GM18868 (cell line): ENCODE data around the gene SMIM35.
"Not testable (repeated sequence)": the region's sequence is repeated elsewhere in the genome, so short reads cannot be mapped to it uniquely, and the experiment has no call there.

ENCODE experiments used
- ATAC-seq: cut with Tn5 transposase; IDR thresholded peaks from one replicate; pipeline ENCODE4 v1.9.1; 2021; ENCODE audit warnings: mild to moderate bottlenecking, moderate library complexity; ENCODE audit not compliant: unreplicated experiment

SMIM35 gene

GRCh38 chr11:117992620-117993019 is 94.1 kb downstream of the SMIM35 start:
- ATAC-seq: no peak

- no peak for ATAC-seq
These were observed 94.6 kb downstream of the SMIM35 start for GRCh38 chr11:117992136-117992535.

- ATAC-seq: no peak
These were observed 97.2 kb downstream of the SMIM35 start for GRCh38 chr11:117989351-117990102.

- ATAC-seq: peak; percentile 40
These were observed 99.7 kb downstream of the SMIM35 start for GRCh38 chr11:117986981-117987574.

- peak; percentile 90 for ATAC-seq
These were observed 100.5 kb downstream of the SMIM35 start, which contains the start of gene IL10RA for GRCh38 chr11:117985953-117986887. Gene IL10RA (plus strand): TSS chr11:117986394. CDS start chr11:117986468, 74 bp downstream.

DNA sequence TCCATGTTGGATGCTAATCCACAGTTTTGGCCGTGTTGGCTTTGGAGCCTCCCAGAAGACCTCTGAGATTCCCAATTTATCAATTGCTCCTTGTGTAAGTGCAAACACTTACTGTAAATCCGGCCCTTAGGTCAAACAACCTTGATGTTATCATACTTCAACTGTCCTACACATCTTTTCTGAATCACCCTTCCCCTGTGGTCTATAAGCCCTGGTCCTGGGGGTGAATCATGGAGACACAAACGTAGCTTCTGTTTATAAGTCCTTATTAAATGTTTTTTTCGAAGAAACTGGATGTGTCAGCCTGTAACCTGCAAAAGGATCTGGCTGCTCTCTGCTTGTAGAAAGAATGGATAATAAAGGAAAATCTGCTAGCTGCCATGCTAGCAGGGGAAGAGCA is 102.3 kb downstream of the SMIM35 start:
- ATAC-seq: no peak

GRCh38 chr11:117983163-117983475 is 103.6 kb downstream of the SMIM35 start:
- ATAC-seq: no peak

- no peak for ATAC-seq
These were observed 106.0 kb downstream of the SMIM35 start for GRCh38 chr11:117980720-117981119.

DNA sequence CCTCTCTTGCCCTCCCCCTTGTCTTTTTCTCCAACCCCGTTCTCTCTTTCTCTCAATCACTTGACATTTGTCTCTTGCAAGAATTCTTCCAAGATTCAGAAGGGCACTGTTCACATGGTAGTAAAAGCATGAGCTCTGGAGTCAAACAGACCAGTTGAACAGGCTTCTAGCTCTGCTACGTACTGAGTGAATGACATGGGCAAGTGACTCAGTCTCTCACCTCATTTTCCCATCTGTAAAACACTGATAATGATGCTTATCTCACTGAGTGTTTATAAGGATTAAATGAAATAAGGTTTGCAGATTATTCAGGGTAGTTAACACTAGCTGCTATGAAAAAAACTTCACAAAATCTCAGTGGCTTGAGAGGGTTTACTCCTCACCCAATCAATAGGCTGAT is 106.5 kb downstream of the SMIM35 start:
- ATAC-seq: no peak

GRCh38 chr11:117979481-117980211 is 107.1 kb downstream of the SMIM35 start:
- ATAC-seq: peak; percentile 76

DNA sequence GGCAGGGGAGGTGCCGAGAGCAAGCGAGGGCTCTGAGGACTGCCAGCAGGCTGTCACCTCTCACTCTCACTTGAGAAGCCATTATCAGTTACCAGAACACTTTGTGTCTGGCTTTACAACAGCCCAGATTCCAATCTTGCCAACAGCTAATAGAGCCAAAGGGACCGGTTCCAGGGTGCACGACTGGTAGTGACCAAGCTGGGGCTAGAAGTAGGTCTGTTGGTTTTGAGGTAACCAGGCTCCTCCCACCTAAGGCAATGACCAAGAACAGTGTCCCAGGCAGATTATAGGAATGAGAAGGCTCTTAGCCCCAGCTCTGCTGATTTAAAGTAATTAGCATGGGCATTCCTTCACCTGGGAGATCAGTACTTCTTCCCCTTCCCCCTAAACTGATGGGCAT is 107.8 kb downstream of the SMIM35 start:
- no peak for ATAC-seq

DNA sequence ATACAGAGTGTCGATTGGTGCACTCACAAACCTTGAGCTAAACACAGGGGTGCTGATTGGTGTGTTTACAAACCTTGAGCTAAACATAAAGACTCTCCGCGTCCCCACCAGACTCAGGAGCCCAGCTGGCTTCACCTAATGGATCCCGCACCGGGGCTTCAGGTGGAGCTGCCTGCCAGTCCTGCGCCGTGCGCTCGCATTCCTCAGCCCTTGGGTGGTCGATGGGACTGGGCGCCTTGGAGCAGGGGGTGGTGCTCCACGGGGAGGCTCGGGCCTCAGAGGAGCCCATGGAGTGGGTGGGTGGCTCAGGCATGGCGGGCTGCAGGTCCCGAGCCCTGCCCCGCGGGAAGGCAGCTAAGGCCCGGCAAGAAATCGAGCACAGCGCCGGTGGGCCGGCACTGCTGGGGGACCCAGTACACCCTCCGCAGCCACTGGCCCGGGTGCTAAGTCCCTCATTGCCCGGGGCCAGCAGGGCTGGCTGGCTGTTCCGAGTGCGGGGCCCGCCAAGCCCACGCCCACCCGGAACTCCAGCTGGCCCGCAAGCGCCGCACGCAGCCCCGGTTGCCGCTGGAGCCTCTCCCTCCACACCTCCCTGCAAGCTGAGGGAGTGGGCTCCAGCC is 108.4 kb downstream of the SMIM35 start:
- ATAC-seq: not testable (repeated sequence)

DNA sequence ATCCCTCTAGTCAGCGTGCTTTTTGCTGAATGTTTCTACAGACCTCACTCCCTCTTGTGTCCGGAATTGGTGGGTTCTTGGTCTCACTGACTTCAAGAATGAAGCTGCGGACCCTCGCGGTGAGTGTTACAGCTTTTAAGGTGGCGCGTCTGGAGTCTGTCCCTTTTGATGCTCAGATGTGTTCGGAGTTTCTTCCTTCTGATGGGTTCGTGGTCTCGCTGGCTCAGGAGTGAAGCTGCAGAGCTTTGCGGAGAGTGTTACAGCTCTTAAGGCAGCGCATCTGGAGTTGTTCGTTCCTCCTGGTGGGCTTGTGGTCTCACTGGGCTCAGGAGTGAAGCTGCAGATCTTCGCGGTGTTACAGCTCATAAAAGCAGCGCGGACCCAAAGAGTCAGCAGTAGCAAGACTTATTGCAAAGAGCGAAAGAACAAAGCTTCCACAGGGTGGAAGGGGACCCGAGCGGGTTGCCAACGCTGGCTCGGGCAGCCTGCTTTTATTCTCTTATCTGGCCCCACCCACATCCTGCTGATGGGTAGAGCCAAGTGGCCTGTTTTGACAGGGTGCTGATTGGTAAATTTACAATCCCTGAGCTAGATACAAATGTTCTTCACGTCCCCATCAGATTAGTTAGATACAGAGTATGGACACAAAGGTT is 109.0 kb downstream of the SMIM35 start:
- not testable (repeated sequence) for ATAC-seq

GRCh38 chr11:117977029-117977428 is 109.7 kb downstream of the SMIM35 start:
- no peak for ATAC-seq

GRCh38 chr11:117976445-117976844 is 110.3 kb downstream of the SMIM35 start:
- ATAC-seq: no peak

- no peak for ATAC-seq
These were observed 113.3 kb downstream of the SMIM35 start for GRCh38 chr11:117973503-117973860.

DNA sequence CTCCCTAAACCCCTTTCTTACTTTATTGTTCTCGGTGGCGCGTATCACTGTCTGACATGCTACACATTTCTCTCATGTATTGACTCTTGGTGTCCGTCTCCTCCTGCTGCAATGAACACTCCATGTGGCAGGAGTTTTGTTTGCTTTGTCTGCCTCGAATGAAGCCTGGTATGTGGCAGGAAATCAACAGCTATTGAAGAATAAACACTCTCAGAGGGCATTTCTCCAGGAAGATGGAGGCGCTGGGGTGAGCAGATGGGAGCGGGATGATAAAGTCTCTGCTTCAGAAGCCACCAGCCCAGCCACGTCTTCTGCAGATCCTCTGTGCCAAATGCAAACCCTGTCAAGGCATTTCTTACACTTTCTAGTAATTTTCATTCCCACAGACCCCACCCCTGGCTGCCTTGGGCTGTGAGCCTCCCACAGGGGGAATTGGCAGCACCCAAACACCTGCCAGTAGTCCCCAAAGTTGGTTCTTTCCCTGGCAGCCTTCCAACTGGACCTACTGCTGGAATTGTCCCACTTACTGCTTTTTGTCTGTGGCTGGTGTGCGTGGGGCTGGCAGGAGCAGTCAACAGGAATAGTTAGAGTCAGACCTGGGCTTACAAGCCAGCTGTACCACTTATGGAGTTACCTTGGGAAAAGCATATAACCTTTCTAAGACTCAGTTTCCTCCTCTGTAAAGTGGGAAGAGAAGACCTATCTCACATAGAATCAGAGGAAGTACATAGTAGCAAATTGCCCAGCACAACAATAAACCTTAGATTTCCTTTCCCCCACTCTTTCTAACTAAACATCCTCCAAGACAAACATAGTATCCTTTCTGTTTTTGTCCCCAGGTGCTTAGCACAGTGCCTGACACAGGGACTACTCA is 113.9 kb downstream of the SMIM35 start:
- no peak for ATAC-seq

DNA sequence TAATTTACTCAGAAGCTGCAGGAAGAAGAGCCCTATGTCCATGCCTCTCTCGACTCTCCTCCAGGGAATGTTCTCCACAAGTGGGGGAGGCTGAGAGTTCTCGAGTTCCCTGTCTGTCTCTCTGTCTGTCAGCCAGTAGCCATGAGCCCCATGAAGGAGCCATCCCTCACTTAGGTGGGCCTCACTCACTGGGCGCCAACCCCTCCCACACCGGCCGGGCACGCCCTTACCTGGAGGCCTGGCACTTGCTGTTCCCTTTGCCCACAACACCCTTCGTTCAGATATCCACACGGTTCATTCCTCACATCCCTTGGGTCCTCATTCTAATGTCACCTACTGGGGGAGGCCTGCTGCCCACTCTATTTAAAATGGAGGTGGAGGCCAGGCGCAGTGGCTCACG is 114.7 kb downstream of the SMIM35 start:
- ATAC-seq: no peak

DNA sequence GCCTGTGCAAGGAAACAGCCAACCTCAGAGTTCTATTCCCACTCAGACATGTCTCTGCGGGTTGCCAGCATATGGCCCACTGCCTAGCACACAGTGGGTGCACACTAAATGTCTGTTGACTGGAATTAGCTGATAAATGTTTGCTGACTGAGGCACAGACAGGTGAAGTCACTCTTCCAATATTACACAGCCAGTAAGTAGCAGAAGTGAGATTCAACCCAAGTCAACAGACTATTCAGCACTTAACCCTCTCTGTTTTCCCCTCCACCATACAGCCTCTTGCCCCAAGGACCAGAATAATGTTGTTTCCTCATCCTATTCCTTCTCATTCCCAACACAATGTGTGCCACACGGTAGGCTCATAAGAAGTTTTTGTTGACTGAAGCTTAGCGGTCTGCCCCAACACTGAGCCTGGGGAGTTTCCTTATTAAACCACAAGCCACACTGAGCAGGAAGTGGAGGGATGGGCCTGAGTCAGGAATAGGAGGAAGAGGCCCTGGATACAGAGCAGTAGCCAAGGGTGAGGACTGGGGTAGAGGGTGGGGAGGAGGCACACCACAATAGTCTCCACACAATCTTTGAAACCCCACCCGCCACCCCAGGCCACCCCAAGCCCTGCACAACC is 116.3 kb downstream of the SMIM35 start:
- no peak for ATAC-seq
